Measurements from ENCODE around the gene BBS4. TPM values are rescaled to one million over a fixed set of nuclear protein-coding genes. Genes with fewer than 3 reads are reported as not detected.
"Not testable (repeated sequence)": the region's sequence is repeated elsewhere in the genome, so short reads cannot be mapped to it uniquely, and the experiment has no call there.

Gene BBS4
- total and polyA plus RNA-seq, 5 donors from 2014 or later, result 6.3 to 16.1 (median 12.8) TPM

- not testable (repeated sequence) for H3K27ac Mint-ChIP-seq; H3K36me3 Mint-ChIP-seq; H3K27me3 Mint-ChIP-seq; H3K27ac ChIP-seq (ENCODE audit: insufficient read depth, low read length, poor library complexity, severe bottlenecking); ATAC-seq (ENCODE audit: low read depth in 2 of 2); H3K9me3 ChIP-seq (ENCODE audit: control insufficient read depth in 2 of 2, low read length in 2 of 2); H3K4me3 Mint-ChIP-seq; H3K4me1 Mint-ChIP-seq; H3K4me1 ChIP-seq (ENCODE audit: control insufficient read depth, insufficient read depth, low read length, poor library complexity, severe bottlenecking); DNase-seq; H3K9me3 Mint-ChIP-seq; H3K27me3 ChIP-seq (ENCODE audit: control insufficient read depth, insufficient read depth, low read length); H3K36me3 ChIP-seq (ENCODE audit: control insufficient read depth, insufficient read depth, low read length); H3K4me3 ChIP-seq (ENCODE audit: low read depth, low read length)
Observed at GRCh38 chr15:72661081-72661480, 24.9 kb upstream of the BBS4 start.

DNA sequence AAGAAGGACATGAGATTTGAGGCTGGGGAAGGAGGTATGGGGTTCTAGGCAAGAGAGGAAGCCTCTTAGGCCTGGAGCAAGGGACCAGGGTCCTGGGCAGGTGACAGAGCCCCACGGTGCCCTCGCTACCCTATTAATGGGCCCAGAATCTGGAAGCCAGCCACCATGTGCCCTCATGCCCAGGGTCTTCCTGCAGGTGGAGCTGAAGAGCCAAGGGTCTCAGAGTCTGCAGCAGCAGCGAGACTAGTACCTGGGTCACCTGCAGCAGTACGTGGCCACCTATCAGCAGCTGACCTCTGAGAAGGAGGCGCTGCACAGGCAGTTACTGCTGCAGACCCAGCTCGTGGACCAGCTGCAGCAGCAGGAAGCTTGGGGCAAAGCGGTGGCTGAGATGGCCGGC, 22.1 kb upstream of the BBS4 start:
- ATAC-seq (ENCODE audit: low read depth in 2 of 2); H3K9me3 ChIP-seq (ENCODE audit: control insufficient read depth in 2 of 2, low read length in 2 of 2); H3K27ac Mint-ChIP-seq; H3K27ac ChIP-seq (ENCODE audit: insufficient read depth, low read length, poor library complexity, severe bottlenecking); H3K27me3 ChIP-seq (ENCODE audit: control insufficient read depth, insufficient read depth, low read length); H3K36me3 ChIP-seq (ENCODE audit: control insufficient read depth, insufficient read depth, low read length); H3K4me1 Mint-ChIP-seq; H3K4me3 Mint-ChIP-seq; H3K27me3 Mint-ChIP-seq; DNase-seq; H3K36me3 Mint-ChIP-seq; H3K9me3 Mint-ChIP-seq; H3K4me1 ChIP-seq (ENCODE audit: control insufficient read depth, insufficient read depth, low read length, poor library complexity, severe bottlenecking); H3K4me3 ChIP-seq (ENCODE audit: low read depth, low read length): not testable (repeated sequence)

DNA sequence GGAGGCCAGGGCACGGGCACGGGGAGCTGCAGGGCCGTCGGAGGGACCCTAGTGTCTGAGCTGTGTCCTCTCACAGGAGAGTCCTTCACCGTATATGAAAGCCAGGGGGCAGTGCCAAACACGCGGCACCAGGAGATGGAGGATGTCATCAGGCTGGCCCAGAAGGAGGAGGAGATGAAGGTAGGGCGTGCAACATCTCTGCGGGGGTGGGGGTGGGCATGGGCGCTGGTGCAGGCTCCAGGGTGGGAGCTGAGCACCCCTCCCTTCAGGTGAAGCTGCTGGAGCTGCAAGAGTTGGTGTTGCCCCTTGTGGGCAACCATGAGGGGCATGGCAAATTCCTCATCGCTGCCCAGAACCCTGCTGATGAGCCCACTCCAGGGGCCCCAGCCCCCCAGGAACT, 20.3 kb upstream of the BBS4 start:
- H3K36me3 Mint-ChIP-seq; H3K9me3 ChIP-seq (ENCODE audit: control insufficient read depth in 2 of 2, low read length in 2 of 2); H3K27ac Mint-ChIP-seq; H3K4me1 ChIP-seq (ENCODE audit: control insufficient read depth, insufficient read depth, low read length, poor library complexity, severe bottlenecking); H3K9me3 Mint-ChIP-seq; H3K27ac ChIP-seq (ENCODE audit: insufficient read depth, low read length, poor library complexity, severe bottlenecking); H3K27me3 Mint-ChIP-seq; H3K4me3 ChIP-seq (ENCODE audit: low read depth, low read length); H3K27me3 ChIP-seq (ENCODE audit: control insufficient read depth, insufficient read depth, low read length); H3K4me3 Mint-ChIP-seq; H3K4me1 Mint-ChIP-seq; DNase-seq; ATAC-seq (ENCODE audit: low read depth in 2 of 2); H3K36me3 ChIP-seq (ENCODE audit: control insufficient read depth, insufficient read depth, low read length): not testable (repeated sequence)

GRCh38 chr15:72669803-72670202, 16.2 kb upstream of the BBS4 start:
- not testable (repeated sequence) for H3K4me1 Mint-ChIP-seq; ATAC-seq (ENCODE audit: low read depth in 2 of 2)

GRCh38 chr15:72670656-72671352, 15.2 kb upstream of the BBS4 start:
- not testable (repeated sequence) for H3K9me3 ChIP-seq (ENCODE audit: control insufficient read depth in 2 of 2, low read length in 2 of 2); H3K4me1 Mint-ChIP-seq; H3K9me3 Mint-ChIP-seq; H3K27me3 ChIP-seq (ENCODE audit: control insufficient read depth, insufficient read depth, low read length); H3K4me3 ChIP-seq (ENCODE audit: low read depth, low read length); H3K4me1 ChIP-seq (ENCODE audit: control insufficient read depth, insufficient read depth, low read length, poor library complexity, severe bottlenecking); H3K27ac ChIP-seq (ENCODE audit: insufficient read depth, low read length, poor library complexity, severe bottlenecking); H3K36me3 Mint-ChIP-seq; H3K36me3 ChIP-seq (ENCODE audit: control insufficient read depth, insufficient read depth, low read length)
- Mint-ChIP-seq H3K27ac (peak overlapping the region in 2 of 3 donors; percentile 75), H3K27me3 (peaks cover 25% of the 10 kb centered on the region), H3K4me3 (peak overlapping the region in 3 of 4 donors; percentile 70 to 90 (median 85))
- DNase-seq, result peak; percentile 56 to 71 (median 67)
- ATAC-seq (ENCODE audit: low read depth in 2 of 2), result peak; percentile 90 to 91

More at GRCh38 chr15:72669803-72670202, 16.2 kb upstream of the BBS4 start:
- H3K27ac Mint-ChIP-seq; H3K27ac ChIP-seq (ENCODE audit: insufficient read depth, low read length, poor library complexity, severe bottlenecking); H3K36me3 Mint-ChIP-seq; H3K36me3 ChIP-seq (ENCODE audit: control insufficient read depth, insufficient read depth, low read length); H3K4me1 ChIP-seq (ENCODE audit: control insufficient read depth, insufficient read depth, low read length, poor library complexity, severe bottlenecking); H3K4me3 Mint-ChIP-seq; DNase-seq; H3K9me3 ChIP-seq (ENCODE audit: control insufficient read depth in 2 of 2, low read length in 2 of 2); H3K27me3 ChIP-seq (ENCODE audit: control insufficient read depth, insufficient read depth, low read length); H3K9me3 Mint-ChIP-seq; H3K4me3 ChIP-seq (ENCODE audit: low read depth, low read length): not testable (repeated sequence)
- peaks cover 25% of the 10 kb centered on the region for H3K27me3 Mint-ChIP-seq

DNA sequence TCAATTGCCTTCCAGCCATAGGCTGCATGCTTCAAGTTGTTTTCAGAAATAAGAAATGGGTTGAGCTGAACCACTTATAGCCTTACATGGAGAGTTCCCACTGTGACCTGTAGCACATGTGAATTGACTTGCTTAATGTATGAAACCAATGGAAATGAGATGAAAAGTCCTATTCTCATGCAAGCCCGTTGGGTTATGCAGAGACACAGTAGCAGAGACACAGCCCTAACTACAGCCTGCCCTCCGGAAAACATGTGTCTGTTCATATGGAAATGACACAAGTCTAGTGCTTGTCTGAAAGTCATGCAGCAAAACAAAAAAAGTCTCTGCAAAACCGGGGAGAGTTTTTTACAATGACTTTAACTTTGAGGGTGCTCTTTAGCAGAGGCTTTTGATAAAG, 14.5 kb upstream of the BBS4 start:
- Mint-ChIP-seq H3K9me3 (no peaks in the 10 kb centered on the region), H3K4me1 (peaks cover 0 to 7% (median 2%) of the 10 kb centered on the region in 4 donors), H3K4me3 (no peak overlapping the region), H3K27me3 (peaks cover 27% of the 10 kb centered on the region), H3K36me3 (no peaks in the 10 kb centered on the region), H3K27ac (peak overlapping the region in 1 of 3 donors; percentile 12)
- no peak overlapping the region for H3K27ac ChIP-seq (ENCODE audit: insufficient read depth, low read length, poor library complexity, severe bottlenecking)
- H3K36me3 ChIP-seq (ENCODE audit: control insufficient read depth, insufficient read depth, low read length), result no peaks in the 10 kb centered on the region
- ATAC-seq (ENCODE audit: low read depth in 2 of 2) (no peak), DNase-seq (no peak)
- H3K27me3 ChIP-seq (ENCODE audit: control insufficient read depth, insufficient read depth, low read length), result peaks cover 6% of the 10 kb centered on the region
- H3K4me1 ChIP-seq (ENCODE audit: control insufficient read depth, insufficient read depth, low read length, poor library complexity, severe bottlenecking), result peaks cover 4% of the 10 kb centered on the region
- H3K4me3 ChIP-seq (ENCODE audit: low read depth, low read length), result no peak overlapping the region
- no peaks in the 10 kb centered on the region for H3K9me3 ChIP-seq (ENCODE audit: control insufficient read depth in 2 of 2, low read length in 2 of 2)

DNA sequence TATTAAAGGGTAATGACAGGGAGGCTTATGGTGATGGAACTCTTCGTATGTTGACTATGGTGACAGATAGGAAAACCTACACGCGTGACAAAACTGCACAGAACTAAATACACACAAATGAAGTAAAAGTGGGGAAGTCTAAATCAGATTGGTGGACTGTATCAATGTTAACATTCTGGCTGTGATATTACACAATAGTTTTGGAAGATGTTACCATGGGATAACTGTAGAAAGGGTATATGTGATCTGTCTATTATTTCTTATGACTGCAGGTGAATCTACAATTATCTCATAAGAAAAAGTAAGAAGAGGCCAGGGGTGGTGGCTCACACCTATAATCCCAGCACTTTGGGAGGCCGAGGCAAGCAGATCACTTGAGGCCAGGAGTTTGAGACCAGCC, 9.2 kb upstream of the BBS4 start:
- H3K4me3 Mint-ChIP-seq, result no peak overlapping the region
- DNase-seq (no peak), ATAC-seq (ENCODE audit: low read depth in 2 of 2) (no peak)
- no peak overlapping the region for H3K27ac Mint-ChIP-seq
- H3K4me1 Mint-ChIP-seq, result no peaks in the 10 kb centered on the region
- H3K27me3 Mint-ChIP-seq, result peaks cover 36% of the 10 kb centered on the region
- peaks cover 7% of the 10 kb centered on the region for H3K27me3 ChIP-seq (ENCODE audit: control insufficient read depth, insufficient read depth, low read length)
- H3K9me3 Mint-ChIP-seq, result no peaks in the 10 kb centered on the region
- H3K36me3 ChIP-seq (ENCODE audit: control insufficient read depth, insufficient read depth, low read length), result no peaks in the 10 kb centered on the region
- no peaks in the 10 kb centered on the region for H3K4me1 ChIP-seq (ENCODE audit: control insufficient read depth, insufficient read depth, low read length, poor library complexity, severe bottlenecking)
- H3K9me3 ChIP-seq (ENCODE audit: control insufficient read depth in 2 of 2, low read length in 2 of 2), result no peaks in the 10 kb centered on the region
- H3K27ac ChIP-seq (ENCODE audit: insufficient read depth, low read length, poor library complexity, severe bottlenecking), result no peak overlapping the region
- H3K4me3 ChIP-seq (ENCODE audit: low read depth, low read length), result no peak overlapping the region
- no peaks in the 10 kb centered on the region for H3K36me3 Mint-ChIP-seq

GRCh38 chr15:72680931-72681330, 5.1 kb upstream of the BBS4 start:
- no peaks in the 10 kb centered on the region for H3K36me3 Mint-ChIP-seq
- Histone ChIP-seq H3K4me1 (ENCODE audit: control insufficient read depth, insufficient read depth, low read length, poor library complexity, severe bottlenecking) (peaks cover 9% of the 10 kb centered on the region), H3K27ac (ENCODE audit: insufficient read depth, low read length, poor library complexity, severe bottlenecking) (no peak overlapping the region), H3K36me3 (ENCODE audit: control insufficient read depth, insufficient read depth, low read length) (no peaks in the 10 kb centered on the region), H3K4me3 (ENCODE audit: low read depth, low read length) (no peak overlapping the region), H3K27me3 (ENCODE audit: control insufficient read depth, insufficient read depth, low read length) (peaks cover 4% of the 10 kb centered on the region), H3K9me3 (ENCODE audit: control insufficient read depth in 2 of 2, low read length in 2 of 2) (no peaks in the 10 kb centered on the region)
- H3K9me3 Mint-ChIP-seq, result no peaks in the 10 kb centered on the region
- DNase-seq, result no peak
- H3K4me1 Mint-ChIP-seq, result peaks cover 6 to 9% (median 7%) of the 10 kb centered on the region in 4 donors
- ATAC-seq (ENCODE audit: low read depth in 2 of 2), result no peak
- no peak overlapping the region for H3K27ac Mint-ChIP-seq
- peaks cover 19% of the 10 kb centered on the region for H3K27me3 Mint-ChIP-seq
- no peak overlapping the region for H3K4me3 Mint-ChIP-seq
